ENCODE data around the gene PRRT3.
"Not testable (repeated sequence)": the region's sequence is repeated elsewhere in the genome, so short reads cannot be mapped to it uniquely, and the experiment has no call there.

The PRRT3 gene

GRCh38 chr3:9899289-9899791 lies 52.9 kb downstream of the PRRT3 start:
- no peaks in the 10 kb centered on the region for H3K9me2 ChIP-seq (ENCODE audit: low read depth, low read length)
- TF ChIP-seq CTCF (IDR thresholded peaks at IDR 0.05; ENCODE audit: low read length) (no peak), EZH2 (IDR thresholded peaks at IDR 0.05; ENCODE audit: borderline replicate concordance, low read length) (no peak)
- H4K20me1 ChIP-seq (ENCODE audit: insufficient read depth, low read length), result no peaks in the 10 kb centered on the region
- no peak overlapping the region for H3K4me3 ChIP-seq (ENCODE audit: low read depth, low read length, poor library complexity, severe bottlenecking)
- H3K9ac ChIP-seq (ENCODE audit: low read length), result no peak overlapping the region
- H3F3A ChIP-seq (ENCODE audit: insufficient read depth, low read length), result no peaks in the 10 kb centered on the region
- no peaks in the 10 kb centered on the region for H3K79me2 ChIP-seq (ENCODE audit: insufficient read depth, low read length)
- no peak overlapping the region for H3K27ac ChIP-seq (ENCODE audit: low read depth, low read length, poor library complexity, severe bottlenecking)
- no peak overlapping the region for H2AFZ ChIP-seq (ENCODE audit: low read length)
- H3K27me3 ChIP-seq (ENCODE audit: insufficient read depth, low read length), result no peaks in the 10 kb centered on the region
- H3K9me3 ChIP-seq (ENCODE audit: low read length), result no peaks in the 10 kb centered on the region
- H3K36me3 ChIP-seq (ENCODE audit: insufficient read depth, low read length), result peaks cover 8% of the 10 kb centered on the region
- no peaks in the 10 kb centered on the region for H3K4me1 ChIP-seq (ENCODE audit: insufficient read depth, low read length, severe bottlenecking)
- H3K4me2 ChIP-seq (ENCODE audit: low read length), result no peak overlapping the region

- Histone ChIP-seq H3K27me3 (ENCODE audit: insufficient read depth, low read length) (no peaks in the 10 kb centered on the region), H4K20me1 (ENCODE audit: insufficient read depth, low read length) (no peaks in the 10 kb centered on the region), H3K4me2 (ENCODE audit: low read length) (no peak overlapping the region), H3K4me3 (ENCODE audit: low read depth, low read length, poor library complexity, severe bottlenecking) (no peak overlapping the region), H3K36me3 (ENCODE audit: insufficient read depth, low read length) (peaks cover 15% of the 10 kb centered on the region), H3K9me3 (ENCODE audit: low read length) (no peaks in the 10 kb centered on the region), H3K27ac (ENCODE audit: low read depth, low read length, poor library complexity, severe bottlenecking) (no peak overlapping the region), H3K79me2 (ENCODE audit: insufficient read depth, low read length) (no peaks in the 10 kb centered on the region), H3F3A (ENCODE audit: insufficient read depth, low read length) (no peaks in the 10 kb centered on the region), H3K4me1 (ENCODE audit: insufficient read depth, low read length, severe bottlenecking) (no peaks in the 10 kb centered on the region), H3K9me2 (ENCODE audit: low read depth, low read length) (no peaks in the 10 kb centered on the region), H2AFZ (ENCODE audit: low read length) (no peak overlapping the region), H3K9ac (ENCODE audit: low read length) (no peak overlapping the region)
- TF ChIP-seq EZH2 (IDR thresholded peaks at IDR 0.05; ENCODE audit: borderline replicate concordance, low read length) (no peak), CTCF (IDR thresholded peaks at IDR 0.05; ENCODE audit: low read length) (no peak)
These were observed 53.6 kb downstream of the PRRT3 start for GRCh38 chr3:9898467-9899241.

DNA sequence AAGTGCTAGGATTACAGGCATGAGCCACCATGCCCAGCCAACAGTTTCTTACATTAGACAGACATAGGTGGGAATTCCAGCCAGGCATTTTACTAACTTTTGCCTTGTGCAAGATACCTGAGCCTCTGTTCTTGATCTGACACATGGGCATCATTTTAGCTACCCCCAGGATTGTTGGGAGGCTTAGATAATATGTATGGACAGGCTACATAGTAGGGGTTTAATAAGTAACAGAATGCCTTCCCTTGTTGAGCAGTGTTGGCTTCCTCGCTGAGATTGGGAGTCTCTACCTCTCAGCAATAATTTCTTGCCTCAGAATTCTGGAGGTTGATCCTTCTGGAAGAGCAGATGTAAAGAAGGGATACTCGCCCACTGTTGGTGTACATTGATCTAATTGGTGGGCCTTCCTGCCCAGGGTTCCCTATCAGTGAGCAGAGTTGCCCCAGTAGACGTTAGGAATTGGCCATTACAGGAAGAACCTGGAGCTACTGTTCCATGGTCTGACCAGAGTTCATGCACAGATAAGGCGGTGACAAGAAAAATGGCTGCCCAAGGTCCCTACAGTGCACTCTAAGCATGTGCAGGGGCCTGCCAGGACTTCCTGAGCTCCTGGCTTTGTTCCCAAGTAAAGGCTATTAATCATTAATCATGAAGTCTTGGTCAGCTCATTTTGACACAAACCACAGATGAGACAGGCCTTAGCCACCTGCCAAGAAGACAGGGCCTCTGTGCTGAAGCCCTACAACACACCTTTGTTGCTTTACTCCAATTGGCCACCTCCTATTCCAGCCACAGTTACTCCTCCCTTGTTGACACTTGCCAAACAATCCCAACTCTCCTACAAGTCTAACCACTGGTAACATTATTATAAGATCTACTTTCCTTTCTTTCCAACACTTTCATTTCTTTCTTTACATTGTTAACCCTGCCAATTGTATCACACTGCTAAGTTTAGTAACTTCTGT lies 54.5 kb downstream of the PRRT3 start:
- Histone ChIP-seq H3K79me2 (ENCODE audit: insufficient read depth, low read length) (no peaks in the 10 kb centered on the region), H3K27ac (ENCODE audit: low read depth, low read length, poor library complexity, severe bottlenecking) (no peak overlapping the region), H3K27me3 (ENCODE audit: insufficient read depth, low read length) (no peaks in the 10 kb centered on the region), H3F3A (ENCODE audit: insufficient read depth, low read length) (no peaks in the 10 kb centered on the region), H3K9me3 (ENCODE audit: low read length) (no peaks in the 10 kb centered on the region), H3K9ac (ENCODE audit: low read length) (no peak overlapping the region), H3K36me3 (ENCODE audit: insufficient read depth, low read length) (peaks cover 25% of the 10 kb centered on the region), H3K4me1 (ENCODE audit: insufficient read depth, low read length, severe bottlenecking) (no peaks in the 10 kb centered on the region), H3K9me2 (ENCODE audit: low read depth, low read length) (no peaks in the 10 kb centered on the region), H3K4me2 (ENCODE audit: low read length) (no peak overlapping the region), H4K20me1 (ENCODE audit: insufficient read depth, low read length) (no peaks in the 10 kb centered on the region), H3K4me3 (ENCODE audit: low read depth, low read length, poor library complexity, severe bottlenecking) (no peak overlapping the region), H2AFZ (ENCODE audit: low read length) (no peak overlapping the region)
- TF ChIP-seq CTCF (IDR thresholded peaks at IDR 0.05; ENCODE audit: low read length) (no peak), EZH2 (IDR thresholded peaks at IDR 0.05; ENCODE audit: borderline replicate concordance, low read length) (no peak)

DNA sequence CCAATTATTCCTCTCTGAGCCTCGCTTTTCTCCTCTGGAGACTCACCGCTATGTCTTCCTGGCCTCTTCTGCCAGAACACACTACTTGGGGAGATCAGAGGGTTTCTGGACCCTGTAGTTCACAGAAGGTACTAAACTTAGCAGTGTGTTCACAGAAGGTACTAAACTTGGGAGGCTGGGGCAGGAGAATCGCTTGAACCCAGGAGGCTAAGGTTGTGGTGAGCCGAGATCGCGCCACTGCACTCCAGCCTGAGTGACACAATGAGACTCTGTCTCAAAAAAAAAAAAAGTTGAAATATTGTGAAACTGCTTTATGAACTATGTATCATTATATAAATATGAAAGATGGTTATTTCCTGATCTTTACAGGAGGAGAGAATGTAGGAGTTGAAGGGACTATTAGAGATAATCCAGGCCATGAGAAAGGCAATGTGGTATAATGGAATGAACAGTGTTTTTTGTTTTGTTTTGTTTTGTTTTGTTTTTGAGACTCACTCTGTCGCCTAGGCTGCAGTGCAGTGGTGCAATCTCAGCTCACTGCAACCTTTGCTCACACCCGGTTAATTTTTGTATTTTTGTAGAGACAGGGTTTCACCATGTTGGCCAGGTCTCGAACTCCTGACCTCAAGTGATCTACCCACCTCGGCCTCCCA lies 55.3 kb downstream of the PRRT3 start:
- H3K4me2 ChIP-seq (ENCODE audit: low read length); H3K27ac ChIP-seq (ENCODE audit: low read depth, low read length, poor library complexity, severe bottlenecking); H3K4me1 ChIP-seq (ENCODE audit: insufficient read depth, low read length, severe bottlenecking); H4K20me1 ChIP-seq (ENCODE audit: insufficient read depth, low read length); H3F3A ChIP-seq (ENCODE audit: insufficient read depth, low read length); H3K9ac ChIP-seq (ENCODE audit: low read length); H2AFZ ChIP-seq (ENCODE audit: low read length); H3K9me3 ChIP-seq (ENCODE audit: low read length); H3K27me3 ChIP-seq (ENCODE audit: insufficient read depth, low read length); H3K9me2 ChIP-seq (ENCODE audit: low read depth, low read length); H3K79me2 ChIP-seq (ENCODE audit: insufficient read depth, low read length); H3K4me3 ChIP-seq (ENCODE audit: low read depth, low read length, poor library complexity, severe bottlenecking): not testable (repeated sequence)
- peaks cover 30% of the 10 kb centered on the region for H3K36me3 ChIP-seq (ENCODE audit: insufficient read depth, low read length)

Measured in OCI-LY1 (cell line).